Measurements from ENCODE around the gene RNASEH1.

- TF ChIP-seq, protein P1, sequence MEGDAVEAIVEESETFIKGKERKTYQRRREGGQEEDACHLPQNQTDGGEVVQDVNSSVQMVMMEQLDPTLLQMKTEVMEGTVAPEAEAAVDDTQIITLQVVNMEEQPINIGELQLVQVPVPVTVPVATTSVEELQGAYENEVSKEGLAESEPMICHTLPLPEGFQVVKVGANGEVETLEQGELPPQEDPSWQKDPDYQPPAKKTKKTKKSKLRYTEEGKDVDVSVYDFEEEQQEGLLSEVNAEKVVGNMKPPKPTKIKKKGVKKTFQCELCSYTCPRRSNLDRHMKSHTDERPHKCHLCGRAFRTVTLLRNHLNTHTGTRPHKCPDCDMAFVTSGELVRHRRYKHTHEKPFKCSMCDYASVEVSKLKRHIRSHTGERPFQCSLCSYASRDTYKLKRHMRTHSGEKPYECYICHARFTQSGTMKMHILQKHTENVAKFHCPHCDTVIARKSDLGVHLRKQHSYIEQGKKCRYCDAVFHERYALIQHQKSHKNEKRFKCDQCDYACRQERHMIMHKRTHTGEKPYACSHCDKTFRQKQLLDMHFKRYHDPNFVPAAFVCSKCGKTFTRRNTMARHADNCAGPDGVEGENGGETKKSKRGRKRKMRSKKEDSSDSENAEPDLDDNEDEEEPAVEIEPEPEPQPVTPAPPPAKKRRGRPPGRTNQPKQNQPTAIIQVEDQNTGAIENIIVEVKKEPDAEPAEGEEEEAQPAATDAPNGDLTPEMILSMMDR (IDR thresholded peaks at IDR 0.05; ENCODE audit: insufficient read depth, low read length) = no peak
- TF ChIP-seq POLR2AphosphoS5 (IDR thresholded peaks at IDR 0.05; ENCODE audit: low read depth) (no peak), GABPA (IDR thresholded peaks at IDR 0.05; ENCODE audit: low read depth) (no peak)
- TF ChIP-seq, protein P2, sequence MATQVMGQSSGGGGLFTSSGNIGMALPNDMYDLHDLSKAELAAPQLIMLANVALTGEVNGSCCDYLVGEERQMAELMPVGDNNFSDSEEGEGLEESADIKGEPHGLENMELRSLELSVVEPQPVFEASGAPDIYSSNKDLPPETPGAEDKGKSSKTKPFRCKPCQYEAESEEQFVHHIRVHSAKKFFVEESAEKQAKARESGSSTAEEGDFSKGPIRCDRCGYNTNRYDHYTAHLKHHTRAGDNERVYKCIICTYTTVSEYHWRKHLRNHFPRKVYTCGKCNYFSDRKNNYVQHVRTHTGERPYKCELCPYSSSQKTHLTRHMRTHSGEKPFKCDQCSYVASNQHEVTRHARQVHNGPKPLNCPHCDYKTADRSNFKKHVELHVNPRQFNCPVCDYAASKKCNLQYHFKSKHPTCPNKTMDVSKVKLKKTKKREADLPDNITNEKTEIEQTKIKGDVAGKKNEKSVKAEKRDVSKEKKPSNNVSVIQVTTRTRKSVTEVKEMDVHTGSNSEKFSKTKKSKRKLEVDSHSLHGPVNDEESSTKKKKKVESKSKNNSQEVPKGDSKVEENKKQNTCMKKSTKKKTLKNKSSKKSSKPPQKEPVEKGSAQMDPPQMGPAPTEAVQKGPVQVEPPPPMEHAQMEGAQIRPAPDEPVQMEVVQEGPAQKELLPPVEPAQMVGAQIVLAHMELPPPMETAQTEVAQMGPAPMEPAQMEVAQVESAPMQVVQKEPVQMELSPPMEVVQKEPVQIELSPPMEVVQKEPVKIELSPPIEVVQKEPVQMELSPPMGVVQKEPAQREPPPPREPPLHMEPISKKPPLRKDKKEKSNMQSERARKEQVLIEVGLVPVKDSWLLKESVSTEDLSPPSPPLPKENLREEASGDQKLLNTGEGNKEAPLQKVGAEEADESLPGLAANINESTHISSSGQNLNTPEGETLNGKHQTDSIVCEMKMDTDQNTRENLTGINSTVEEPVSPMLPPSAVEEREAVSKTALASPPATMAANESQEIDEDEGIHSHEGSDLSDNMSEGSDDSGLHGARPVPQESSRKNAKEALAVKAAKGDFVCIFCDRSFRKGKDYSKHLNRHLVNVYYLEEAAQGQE (IDR thresholded peaks at IDR 0.05; ENCODE audit: insufficient replicate concordance, low read depth) = no peak
Measured at GRCh38 chr2:3547915-3548314, 10.2 kb downstream of the RNASEH1 start.

Data from HL-60 (cell line).